ENCODE results near the gene ARHGEF19.
A peak's percentile ranks its signal among the peaks of the same experiment; 100 is the strongest.
"Not testable (repeated sequence)": the region's sequence is repeated elsewhere in the genome, so short reads cannot be mapped to it uniquely, and the experiment has no call there.

Gene ARHGEF19

GRCh38 chr1:16178596-16179497, 33.6 kb downstream of the ARHGEF19 start:
- no peak for DNase-seq

- no peak for DNase-seq
Observed at GRCh38 chr1:16177306-16177705, 35.1 kb downstream of the ARHGEF19 start.

- DNase-seq: no peak
Observed at GRCh38 chr1:16176653-16177052, 35.8 kb downstream of the ARHGEF19 start.

GRCh38 chr1:16175610-16176553, 36.6 kb downstream of the ARHGEF19 start:
- DNase-seq: peak; percentile 83

- no peak for DNase-seq
Observed at GRCh38 chr1:16174886-16175598, 37.4 kb downstream of the ARHGEF19 start.

GRCh38 chr1:16174261-16174868, 38.1 kb downstream of the ARHGEF19 start:
- no peak for DNase-seq

- peak; percentile 65 for DNase-seq
Observed at GRCh38 chr1:16173447-16174260, 38.8 kb downstream of the ARHGEF19 start.

GRCh38 chr1:16172964-16173446, 39.4 kb downstream of the ARHGEF19 start:
- DNase-seq: no peak

GRCh38 chr1:16172218-16172830, 40.1 kb downstream of the ARHGEF19 start:
- DNase-seq: no peak

- no peak for DNase-seq
Observed at GRCh38 chr1:16171314-16172151, 40.9 kb downstream of the ARHGEF19 start.

GRCh38 chr1:16170283-16170673, 42.2 kb downstream of the ARHGEF19 start:
- DNase-seq: no peak

- no peak for DNase-seq
Observed at GRCh38 chr1:16168622-16169360, 43.7 kb downstream of the ARHGEF19 start.

- DNase-seq: not testable (repeated sequence)
Observed at GRCh38 chr1:16168144-16168495, 44.3 kb downstream of the ARHGEF19 start.

GRCh38 chr1:16167331-16168143, 44.9 kb downstream of the ARHGEF19 start:
- no peak for DNase-seq

GRCh38 chr1:16166117-16166516, 46.3 kb downstream of the ARHGEF19 start:
- DNase-seq: no peak

- no peak for DNase-seq
Observed at GRCh38 chr1:16165548-16165947, 46.9 kb downstream of the ARHGEF19 start.

- no peak for DNase-seq
Observed at GRCh38 chr1:16165073-16165364, 47.4 kb downstream of the ARHGEF19 start.

GRCh38 chr1:16164213-16165072, 48.0 kb downstream of the ARHGEF19 start:
- DNase-seq: peak; percentile 94
